Measurements from ENCODE around the gene PTPN1. TPM values are rescaled to one million over a fixed set of nuclear protein-coding genes. Genes with fewer than 3 reads are reported as not detected.

PTPN1 gene
- polyA plus RNA-seq, 3 donors, result 12.4 to 21.4 (median 19.1) TPM

GRCh38 chr20:50462093-50462690 lies 48.0 kb upstream of the PTPN1 start:
- no peaks in the 10 kb centered on the region for H3K9me3 ChIP-seq (replicated peaks in 1 of 2; ENCODE audit: control insufficient read depth in 1 of 2, insufficient read depth in 1 of 2, low read length in 2 of 2)
- H4K20me1 ChIP-seq (ENCODE audit: insufficient read depth, low read length), result no peaks in the 10 kb centered on the region
- H3K36me3 ChIP-seq (replicated peaks in 1 of 2; ENCODE audit: control insufficient read depth in 1 of 2, insufficient read depth in 2 of 2, low read length in 2 of 2), result no peaks in the 10 kb centered on the region
- TF ChIP-seq CTCF (IDR thresholded peaks at IDR 0.05), result no peak
- H3K79me2 ChIP-seq (ENCODE audit: insufficient read depth, low read length), result no peaks in the 10 kb centered on the region
- Mint-ChIP-seq H3K9me3 (peaks cover 0 to 5% (median 0%) of the 10 kb centered on the region in 7 donors), H3K27ac (no peak overlapping the region), H3K4me1 (peaks cover 45% of the 10 kb centered on the region), H3K36me3 (peaks cover 0 to 8% of the 10 kb centered on the region in 2 donors), H3K4me3 (no peak overlapping the region), H3K27me3 (ENCODE audit: low read depth in 3 of 3) (peaks cover 0 to 4% (median 1%) of the 10 kb centered on the region in 3 donors)
- no peak overlapping the region for H2AFZ ChIP-seq (ENCODE audit: insufficient read depth, low read depth, low read length, poor library complexity, severe bottlenecking)
- intact Hi-C loops (cut with micrococcal nuclease), result loop anchor here (5.0 to 10.0 kb wide), 2 partner anchors 190 to 347 kb away; partner anchors contain the start of gene UBE2V1 (in 1 of the 2)
- no peak for DNase-seq
- H3K4me3 ChIP-seq (replicated peaks in 1 of 3; ENCODE audit: low read depth in 2 of 3, low read length in 3 of 3), result no peak overlapping the region
- H3K9ac ChIP-seq (ENCODE audit: insufficient read depth, low read length, poor library complexity, severe bottlenecking), result no peak overlapping the region
- H3K27ac ChIP-seq (ENCODE audit: low read depth in 1 of 2, low read length in 2 of 2), result no peak overlapping the region
- WGBS (ENCODE audit: insufficient coverage), result 96% methylated on average over 7 of the region's 10 CpGs
- peaks cover 35 to 39% of the 10 kb centered on the region in 2 donors for H3K4me1 ChIP-seq (ENCODE audit: control insufficient read depth in 1 of 2, insufficient read depth in 2 of 2, low read length in 2 of 2)
- H3K27me3 ChIP-seq (ENCODE audit: control insufficient read depth in 2 of 2, insufficient read depth in 2 of 2, low read length in 2 of 2), result no peaks in the 10 kb centered on the region
- no peak overlapping the region for H3K4me2 ChIP-seq (replicated peaks; ENCODE audit: extremely low read depth, low read length, poor library complexity, severe bottlenecking)

GRCh38 chr20:50464026-50464724 lies 46.0 kb upstream of the PTPN1 start:
- intact Hi-C loops (cut with micrococcal nuclease), result loop anchor here (5.0 to 10.0 kb wide), 2 partner anchors 192 to 349 kb away; partner anchors contain the start of gene UBE2V1 (in 1 of the 2)
- H4K20me1 ChIP-seq (ENCODE audit: insufficient read depth, low read length), result no peaks in the 10 kb centered on the region
- 27% methylated on average over 10 of the region's 21 CpGs for WGBS (ENCODE audit: insufficient coverage)
- H3K27me3 ChIP-seq (ENCODE audit: control insufficient read depth in 2 of 2, insufficient read depth in 2 of 2, low read length in 2 of 2), result no peaks in the 10 kb centered on the region
- Mint-ChIP-seq H3K27ac (peak overlapping the region in 3 of 7 donors; percentile 37 to 78 (median 54)), H3K4me1 (peaks cover 33% of the 10 kb centered on the region), H3K27me3 (ENCODE audit: low read depth in 3 of 3) (peaks cover 0 to 4% (median 1%) of the 10 kb centered on the region in 3 donors), H3K9me3 (peaks cover 0 to 1% (median 0%) of the 10 kb centered on the region in 7 donors), H3K36me3 (peaks cover 0 to 2% of the 10 kb centered on the region in 2 donors), H3K4me3 (peak overlapping the region; percentile 58 to 79)
- H3K36me3 ChIP-seq (replicated peaks in 1 of 2; ENCODE audit: control insufficient read depth in 1 of 2, insufficient read depth in 2 of 2, low read length in 2 of 2), result no peaks in the 10 kb centered on the region
- no peak overlapping the region for H3K9ac ChIP-seq (ENCODE audit: insufficient read depth, low read length, poor library complexity, severe bottlenecking)
- TF ChIP-seq CTCF (IDR thresholded peaks at IDR 0.05), result peak; percentile 84
- H3K9me3 ChIP-seq (replicated peaks in 1 of 2; ENCODE audit: control insufficient read depth in 1 of 2, insufficient read depth in 1 of 2, low read length in 2 of 2), result no peaks in the 10 kb centered on the region
- peak overlapping the region in 1 of 3 experiments; percentile 51 for H3K4me3 ChIP-seq (replicated peaks in 1 of 3; ENCODE audit: low read depth in 2 of 3, low read length in 3 of 3)
- peak overlapping the region; percentile 40 for H3K4me2 ChIP-seq (replicated peaks; ENCODE audit: extremely low read depth, low read length, poor library complexity, severe bottlenecking)
- H2AFZ ChIP-seq (ENCODE audit: insufficient read depth, low read depth, low read length, poor library complexity, severe bottlenecking), result peak overlapping the region; percentile 62
- DNase-seq, result peak in 2 of 3 donors; percentile 56 to 72
- H3K79me2 ChIP-seq (ENCODE audit: insufficient read depth, low read length), result no peaks in the 10 kb centered on the region
- no peak overlapping the region for H3K27ac ChIP-seq (ENCODE audit: low read depth in 1 of 2, low read length in 2 of 2)
- peaks cover 25 to 30% of the 10 kb centered on the region in 2 donors for H3K4me1 ChIP-seq (ENCODE audit: control insufficient read depth in 1 of 2, insufficient read depth in 2 of 2, low read length in 2 of 2)
